GM20431 (cell line): ENCODE measurements around the gene TSPAN4.

Experiments
- in situ Hi-C: fragments of 300-500 bp; cut with MseI, MboI; formaldehyde crosslinking; loops from one replicate; pipeline ENCODE4 v1.15.0; 2020; ENCODE audit warnings: low sequenced_read_pairs; ENCODE audit not compliant: unreplicated experiment

The TSPAN4 gene

DNA sequence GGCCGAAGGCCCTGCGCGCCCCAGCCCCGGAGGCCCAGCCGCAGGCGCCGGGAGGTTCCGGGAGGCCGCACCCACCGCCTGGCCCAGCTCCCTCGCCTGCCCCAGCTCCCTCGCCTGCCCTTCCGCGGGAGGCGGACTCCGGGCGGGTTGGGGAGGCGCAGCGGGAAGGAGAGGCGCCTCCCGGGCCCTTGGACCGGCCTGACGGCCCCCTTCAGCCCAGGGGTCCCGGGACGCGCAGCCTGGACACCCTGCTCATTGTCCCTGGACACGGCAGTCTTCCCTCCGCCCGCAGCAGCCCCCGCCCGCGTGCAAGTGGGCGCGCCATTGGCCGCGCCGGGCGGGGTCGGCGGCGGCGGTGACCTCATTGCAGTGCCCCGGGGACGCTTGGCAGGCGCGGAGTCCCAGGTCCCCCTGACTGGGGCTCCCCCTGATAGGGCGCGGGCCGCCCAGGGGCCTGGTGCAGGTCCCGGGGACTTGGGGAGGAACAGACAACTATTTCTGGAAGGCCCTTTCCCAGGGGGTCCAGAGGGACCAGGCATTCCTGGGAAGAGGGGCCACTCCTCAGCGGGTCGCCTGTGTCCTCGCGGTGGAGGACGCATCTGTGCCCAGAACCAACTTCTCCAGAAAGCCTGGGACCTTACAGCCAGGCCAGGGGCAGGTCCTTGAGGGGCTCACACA is 9.4 kb upstream of the TSPAN4 start:
- in situ Hi-C loops: no loop called here

DNA sequence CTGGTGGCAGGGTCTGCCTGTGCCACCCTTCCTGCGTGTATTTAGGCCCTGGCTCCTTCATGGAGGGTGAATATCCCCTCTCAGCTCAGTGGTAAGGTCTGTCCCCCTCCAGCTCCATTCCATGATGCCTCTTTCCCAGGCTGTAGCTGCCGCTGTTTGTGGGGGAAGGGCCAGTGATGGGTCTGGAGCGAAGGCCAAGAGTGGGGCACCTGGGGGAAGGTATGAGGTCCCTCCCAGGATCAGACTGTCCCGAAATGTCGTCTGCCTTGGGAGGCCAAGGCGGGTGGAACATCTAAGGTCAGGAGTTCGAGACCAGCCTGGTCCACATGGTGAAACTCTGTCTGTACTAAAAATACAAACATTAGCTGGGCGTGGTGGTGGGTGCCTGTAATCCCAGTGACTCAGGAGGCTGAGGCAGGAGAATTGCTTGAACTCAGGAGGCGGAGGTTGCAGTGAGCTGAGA is 8.8 kb upstream of the TSPAN4 start:
- in situ Hi-C loops: no loop called here

GRCh38 chr11:834371-835316 is 8.0 kb upstream of the TSPAN4 start:
- in situ Hi-C loops: no loop called here

- in situ Hi-C loops: no loop called here
These were observed 6.4 kb upstream of the TSPAN4 start for GRCh38 chr11:836274-836673.

- in situ Hi-C loops: no loop called here
These were observed 6.0 kb upstream of the TSPAN4 start for GRCh38 chr11:836700-837099.

- in situ Hi-C loops: no loop called here
These were observed 5.3 kb upstream of the TSPAN4 start for GRCh38 chr11:837189-837989.

DNA sequence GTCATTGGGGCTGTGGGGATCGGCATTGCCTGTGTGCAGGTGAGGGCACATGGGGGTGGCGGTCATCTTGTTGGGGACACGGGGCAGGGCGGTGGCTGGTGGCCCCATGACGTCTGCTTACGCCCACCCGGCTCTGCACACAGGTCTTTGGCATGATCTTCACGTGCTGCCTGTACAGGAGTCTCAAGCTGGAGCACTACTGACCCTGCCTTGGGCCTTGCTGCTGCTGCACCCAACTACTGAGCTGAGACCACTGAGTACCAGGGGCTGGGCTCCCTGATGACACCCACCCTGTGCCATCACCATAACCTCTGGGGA is 4.7 kb upstream of the TSPAN4 start:
- in situ Hi-C loops: no loop called here

DNA sequence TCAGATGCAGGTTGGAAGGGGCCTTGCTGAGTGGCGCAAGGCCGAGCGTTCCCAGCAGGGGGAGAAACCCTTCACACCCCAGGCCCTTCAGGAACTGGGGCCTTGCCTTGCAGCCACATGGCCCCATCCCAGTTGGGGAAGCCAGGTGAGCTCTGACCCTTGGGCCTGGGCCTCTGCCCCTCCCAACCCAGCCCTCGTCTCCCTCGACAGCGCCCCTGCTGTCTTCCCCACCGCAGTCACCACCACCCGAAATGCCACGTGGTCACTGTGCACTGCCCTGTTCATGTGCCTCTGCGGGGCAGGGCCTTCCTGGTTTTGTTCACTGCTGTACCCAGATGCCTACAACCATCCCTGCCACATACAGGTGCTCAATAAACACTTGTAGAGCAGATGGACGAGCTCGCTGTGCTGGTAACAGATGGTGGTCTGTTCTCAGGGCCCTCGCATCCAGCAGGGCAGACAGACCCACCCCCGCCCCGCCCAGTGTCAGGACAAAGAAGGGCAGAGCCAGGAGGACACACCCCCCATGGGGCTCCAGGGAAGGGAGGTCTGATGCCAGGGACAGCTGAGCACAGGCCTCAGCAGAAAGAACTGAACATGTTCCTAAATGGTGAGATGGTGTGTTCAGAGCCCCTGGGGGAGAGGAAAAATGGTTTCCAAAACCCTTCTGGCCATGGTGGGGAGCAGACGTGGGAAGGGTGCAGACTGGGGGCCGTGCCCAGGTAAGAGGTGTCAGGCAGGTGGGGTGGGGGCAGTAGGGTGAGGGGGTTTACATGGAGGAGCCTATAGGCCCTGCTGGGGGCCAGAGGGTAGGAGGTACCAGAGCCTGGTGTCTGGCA is 4.0 kb upstream of the TSPAN4 start:
- in situ Hi-C loops: no loop called here

- in situ Hi-C loops: no loop called here
These were observed 3.4 kb upstream of the TSPAN4 start for GRCh38 chr11:839280-839623.

GRCh38 chr11:839875-840617 is 2.6 kb upstream of the TSPAN4 start:
- in situ Hi-C loops: no loop called here

DNA sequence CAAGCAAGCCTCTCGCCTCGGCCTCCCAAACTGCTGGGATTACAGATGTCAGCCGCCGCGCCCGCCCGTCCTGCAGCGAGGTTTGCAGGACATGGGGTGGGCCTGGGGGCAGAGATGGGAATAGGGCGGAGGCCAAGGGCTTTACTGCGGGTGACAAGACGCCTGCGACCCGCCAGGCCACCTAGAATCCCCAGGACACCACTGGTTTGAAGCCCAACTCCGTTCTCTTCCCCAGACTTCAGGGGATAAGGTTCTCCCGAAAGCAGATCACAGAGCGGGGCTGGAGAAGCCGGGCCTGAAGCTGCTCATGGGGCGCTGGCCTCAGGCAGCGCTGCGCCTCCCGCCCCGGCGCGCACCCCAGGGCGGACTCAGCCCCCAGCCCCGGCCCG is 677 bp upstream of the TSPAN4 start:
- in situ Hi-C loops: no loop called here

DNA sequence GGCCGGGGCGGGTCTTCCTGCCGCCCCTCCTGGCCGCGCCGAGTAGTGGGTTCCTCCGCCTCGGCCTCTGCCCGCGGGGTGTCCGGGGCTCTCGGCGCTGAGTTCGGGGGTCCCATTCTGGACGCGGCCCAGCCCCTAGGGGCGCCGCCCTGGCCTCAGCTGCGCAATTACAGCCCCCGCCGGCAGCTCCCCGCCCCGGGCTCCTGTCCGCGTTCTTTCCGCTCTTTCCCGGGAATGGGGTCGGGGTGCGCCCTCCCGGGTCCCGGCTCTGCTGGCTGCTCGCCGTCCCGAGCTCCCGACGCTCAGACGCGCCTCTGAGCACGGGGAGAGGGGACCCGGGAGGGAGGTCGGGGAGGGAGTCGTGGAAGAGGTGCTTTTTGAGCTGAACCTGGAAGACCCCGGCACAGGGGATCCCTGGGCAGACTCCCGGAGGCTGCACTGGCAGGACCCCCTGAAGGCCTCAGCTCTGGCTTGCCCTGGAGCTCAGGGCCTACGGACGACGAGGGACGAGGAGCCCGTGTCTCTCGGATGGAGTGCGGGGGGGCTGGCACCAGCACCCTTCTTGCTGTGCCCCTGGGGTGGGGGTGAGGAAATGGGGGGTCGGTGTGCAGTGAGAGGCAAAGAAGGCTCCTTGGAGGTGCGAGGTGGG is 558 bp downstream of the TSPAN4 start:
- in situ Hi-C loops: no loop called here

DNA sequence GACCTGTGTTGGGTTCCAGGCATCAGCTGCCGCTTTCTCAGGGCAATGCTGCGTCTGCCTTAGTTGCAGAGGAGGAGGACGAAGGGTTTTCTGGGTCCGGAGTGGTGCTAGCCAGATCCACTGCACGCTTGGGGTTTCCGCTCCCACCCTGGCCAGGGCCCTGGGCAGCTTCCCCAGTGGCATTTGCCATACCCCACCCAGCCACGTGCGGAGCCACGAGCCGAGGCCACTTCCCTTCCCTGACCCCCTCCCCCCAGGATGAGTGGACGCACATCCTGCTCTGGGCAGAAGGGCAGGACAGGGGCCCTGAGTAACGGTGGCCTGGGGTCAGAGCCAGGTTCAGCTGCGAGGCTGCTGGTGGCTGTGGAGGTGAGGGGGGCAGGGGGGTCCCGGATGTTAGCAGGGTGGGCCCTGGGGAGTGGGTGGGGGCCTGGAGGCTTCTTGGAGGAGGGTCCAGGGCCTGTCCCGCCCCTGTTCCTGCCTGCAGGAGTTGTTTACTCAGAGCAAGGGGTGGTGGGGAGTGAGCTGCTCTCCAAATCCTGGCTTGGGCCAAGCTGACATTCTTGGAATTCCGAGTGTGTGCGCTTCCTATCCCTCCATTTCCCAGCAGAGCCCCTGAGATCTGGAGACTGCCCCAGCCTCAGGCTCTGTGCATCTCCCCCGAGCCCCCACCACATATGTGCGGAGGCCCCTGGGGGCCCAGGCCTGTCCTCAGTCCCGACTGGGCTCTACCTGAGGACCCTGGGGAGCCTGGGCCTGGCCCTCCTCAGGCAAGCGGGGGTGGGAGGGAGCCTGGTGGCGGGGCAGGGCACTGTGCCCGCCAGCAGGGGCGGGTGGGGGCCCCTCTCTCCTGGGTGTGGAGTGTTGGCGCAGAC is 1.4 kb downstream of the TSPAN4 start:
- in situ Hi-C loops: no loop called here

DNA sequence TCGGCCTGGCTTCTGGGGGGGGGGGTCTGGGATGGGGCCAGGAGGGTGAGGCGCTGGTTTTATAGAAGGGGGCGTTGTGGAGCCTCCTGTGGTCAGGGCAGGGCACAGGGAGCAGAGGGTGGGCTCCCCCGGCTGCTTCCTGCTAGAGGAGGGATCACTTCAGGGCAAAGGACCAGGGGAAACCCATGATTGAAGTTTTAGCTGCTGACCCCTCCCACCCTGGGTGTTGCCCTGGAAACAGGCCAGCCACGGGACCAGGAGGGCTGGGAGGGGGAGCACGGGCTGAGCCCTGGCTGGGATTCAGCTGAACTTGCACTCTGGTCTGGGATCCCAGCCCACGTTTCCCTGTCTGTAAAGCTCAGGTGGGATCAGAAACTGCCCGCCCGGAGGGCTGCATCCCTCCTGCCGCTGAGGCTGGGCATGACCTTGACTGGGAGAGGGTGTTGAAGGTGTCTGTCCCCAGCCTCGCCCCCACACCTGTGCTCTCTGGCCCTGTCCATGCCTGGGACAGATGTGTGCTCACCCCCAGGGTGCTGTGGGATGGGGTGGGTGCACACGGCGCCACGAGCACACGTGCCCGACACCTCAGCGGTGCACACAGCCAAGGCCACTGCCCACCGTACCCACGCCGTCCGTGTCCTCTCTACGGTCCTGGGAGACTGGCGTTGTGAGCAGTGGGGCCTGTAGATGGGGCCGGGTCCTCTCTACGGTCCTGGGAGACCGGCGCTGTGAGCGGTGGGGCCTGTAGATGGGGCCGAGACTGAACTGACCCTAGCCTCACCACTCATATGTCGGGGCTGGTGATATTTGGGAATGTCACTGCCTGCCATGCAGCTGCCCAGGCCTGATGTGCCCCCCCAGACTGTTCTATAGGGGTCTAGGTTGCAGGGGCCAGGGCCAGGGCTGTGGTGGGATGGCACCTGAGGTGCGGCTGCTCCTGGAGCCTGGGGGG is 2.3 kb downstream of the TSPAN4 start:
- in situ Hi-C loops: no loop called here

- in situ Hi-C loops: no loop called here
These were observed 3.3 kb downstream of the TSPAN4 start for GRCh38 chr11:845872-846495.

GRCh38 chr11:846496-847098 is 3.9 kb downstream of the TSPAN4 start:
- in situ Hi-C loops: no loop called here
